NCI-H2107 treated with DMSO at 0.1 percent for 48 hours (cell line): Measurements from ENCODE around the gene BTBD9.

Experiments used
- DNase-seq: peaks from one replicate; lab custom pipeline; 2025; ENCODE audit not compliant: unreplicated experiment; lab: John Stamatoyannopoulos, UW

BTBD9 gene

DNA sequence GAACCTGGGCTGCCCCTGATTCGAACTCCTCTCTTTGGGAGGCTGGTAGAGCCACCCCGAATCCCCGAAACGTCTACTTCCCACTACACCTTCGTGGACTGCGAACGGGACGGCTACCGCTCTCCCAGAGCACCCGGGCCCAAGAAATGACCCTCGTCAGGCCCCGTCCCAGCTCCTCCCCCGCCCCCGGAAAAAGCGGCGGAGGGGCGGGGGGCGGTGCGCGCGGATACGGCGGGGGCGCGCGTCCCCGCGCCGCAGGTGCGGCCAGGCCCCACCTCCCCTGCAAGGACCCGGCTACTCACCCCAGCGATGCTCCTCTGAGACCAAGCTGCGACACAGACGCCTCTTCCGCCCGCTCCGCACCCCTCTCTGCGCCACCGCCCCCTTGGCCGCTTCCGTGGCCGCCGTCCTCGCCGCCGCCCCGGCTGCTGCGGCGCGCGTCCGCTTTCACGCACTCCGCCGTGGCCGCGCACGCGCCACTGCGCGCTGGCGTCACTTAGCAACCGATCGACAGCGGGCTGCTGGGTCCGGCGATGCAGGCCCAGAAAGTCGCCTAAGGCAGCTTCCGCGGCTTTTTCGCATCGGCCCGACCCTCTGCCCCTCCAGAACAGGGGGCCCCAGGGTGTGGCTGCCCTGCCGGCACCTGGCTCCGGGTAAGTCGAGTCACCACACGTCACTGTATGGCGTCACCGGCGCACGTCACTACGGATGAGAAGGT, at the start of gene BTBD9:
Gene BTBD9, minus strand, starts transcription at position 432 of the 718 bp plus-strand sequence.
- peak; percentile 18 for DNase-seq

DNA sequence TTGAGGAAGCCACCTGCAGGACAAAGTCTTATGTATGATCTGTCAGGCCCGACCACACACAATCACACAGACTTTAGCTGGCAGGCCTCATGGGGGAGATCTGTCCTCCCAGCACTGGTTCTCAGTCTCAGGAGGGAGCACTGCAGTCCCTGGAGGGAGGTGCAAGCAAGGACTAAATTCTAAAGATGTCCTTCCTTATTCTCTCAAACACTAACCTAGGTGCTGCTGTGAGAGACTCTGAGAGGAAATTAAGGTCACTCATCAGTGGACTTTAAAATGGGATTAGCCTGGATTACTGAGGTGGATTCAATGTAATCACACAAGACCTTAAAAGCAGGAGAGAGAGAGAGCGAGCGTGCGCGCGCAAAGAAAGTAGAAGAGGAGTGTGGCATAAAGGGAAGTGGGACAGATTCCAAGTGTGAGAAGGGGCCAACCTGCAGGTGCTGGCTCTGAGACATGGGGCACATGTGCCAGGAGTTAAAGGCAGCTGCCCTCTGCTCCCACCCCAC, 48.9 kb upstream of the BTBD9 start:
- DNase-seq = no peak

DNA sequence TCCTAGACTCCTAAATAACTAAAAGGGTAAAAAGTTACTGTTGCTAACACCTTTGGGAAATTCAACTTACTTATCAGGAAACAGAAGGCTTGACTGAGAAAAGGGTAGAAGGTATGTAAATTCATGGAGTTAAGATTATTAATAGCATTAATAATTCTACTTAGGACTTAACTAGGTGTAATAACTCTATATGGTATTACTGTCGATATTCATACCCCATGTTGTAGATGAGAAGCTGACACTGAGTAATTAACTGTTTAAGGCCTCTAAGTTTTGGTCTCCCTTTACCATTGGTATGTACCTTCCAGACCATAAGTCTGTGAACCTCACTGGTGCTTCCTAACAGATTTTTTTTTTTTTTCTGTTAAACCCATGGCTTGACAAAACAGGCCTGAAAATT, 47.8 kb upstream of the BTBD9 start:
- DNase-seq = no peak

DNA sequence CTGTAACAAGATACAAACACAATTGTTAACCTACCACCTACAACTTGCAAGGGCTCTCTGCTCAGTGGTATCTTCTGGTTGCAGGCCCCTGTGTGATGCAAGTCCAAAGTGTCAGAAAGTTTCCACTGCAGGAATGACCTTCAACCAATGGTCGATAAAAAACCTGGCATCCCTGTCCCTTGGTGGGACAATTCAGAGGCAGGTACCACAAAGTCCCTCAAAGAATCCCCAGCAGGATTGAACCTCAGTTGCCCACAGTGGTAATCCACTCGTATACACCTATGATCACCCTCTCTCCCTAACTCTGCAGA, 47.3 kb upstream of the BTBD9 start:
- DNase-seq = no peak

GRCh38 chr6:38686270-38687042, 46.7 kb upstream of the BTBD9 start:
- DNase-seq = no peak

- DNase-seq = no peak
Observed at GRCh38 chr6:38684904-38685303, 45.2 kb upstream of the BTBD9 start.

GRCh38 chr6:38684237-38684636, 44.5 kb upstream of the BTBD9 start:
- no peak for DNase-seq

- no peak for DNase-seq
Observed at GRCh38 chr6:38681850-38682249, 42.1 kb upstream of the BTBD9 start.

GRCh38 chr6:38679668-38680067, 39.9 kb upstream of the BTBD9 start:
- DNase-seq = no peak

DNA sequence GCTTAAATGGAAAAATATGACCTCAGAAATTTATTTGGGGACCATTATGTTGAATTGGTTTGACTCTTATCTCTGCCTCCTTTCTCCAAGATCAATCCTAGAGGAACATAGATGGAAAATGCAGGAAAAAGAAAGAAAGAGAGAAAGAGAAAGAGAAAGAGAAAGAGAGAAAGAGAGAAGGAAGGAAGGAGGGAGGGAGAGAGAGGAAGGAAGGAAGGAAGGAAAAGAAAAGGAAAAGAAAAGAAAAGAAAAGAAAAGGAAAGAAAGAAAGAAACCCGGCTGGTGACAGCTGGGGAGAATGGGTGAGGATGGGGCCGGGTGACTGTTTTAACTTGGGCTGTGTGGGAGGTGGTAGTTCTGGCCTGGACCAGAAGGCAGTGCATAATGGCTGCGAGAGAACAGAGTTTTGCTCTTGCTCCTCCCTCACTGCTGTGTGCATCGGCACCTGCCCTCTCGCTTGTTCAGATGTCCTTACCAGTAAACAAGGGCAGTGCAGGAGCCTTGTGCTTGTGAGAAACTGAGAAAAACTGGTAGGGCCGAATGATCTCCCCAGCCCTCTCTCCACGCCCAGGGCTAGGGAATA, 38.5 kb upstream of the BTBD9 start:
- DNase-seq = no peak

DNA sequence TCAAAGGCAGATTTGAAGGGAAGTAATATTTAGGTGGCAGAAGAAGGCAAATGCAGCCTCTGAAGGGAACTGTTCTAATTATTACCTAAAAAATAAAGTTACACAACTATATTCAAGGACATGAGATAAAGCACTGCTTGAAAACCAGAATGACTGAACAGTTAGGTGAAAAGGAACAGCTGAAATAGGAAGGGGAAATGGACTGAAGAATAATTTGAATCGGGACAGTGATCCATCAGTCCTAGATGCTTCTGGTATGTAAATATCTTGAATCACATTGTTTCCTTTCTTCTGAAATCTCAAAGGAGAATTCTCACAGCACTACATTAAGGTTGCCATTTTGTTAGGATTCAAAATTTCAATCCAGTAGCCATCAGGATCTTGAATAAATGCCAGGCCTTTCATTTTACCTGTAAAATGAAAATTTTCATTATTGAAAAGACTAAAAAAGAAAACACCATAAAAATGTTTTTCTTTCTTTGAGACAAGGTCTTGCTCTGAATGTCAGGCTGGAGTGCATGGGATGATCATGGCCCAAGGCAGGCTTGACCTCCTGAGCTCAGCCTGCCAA, 37.3 kb upstream of the BTBD9 start:
- no peak for DNase-seq

DNA sequence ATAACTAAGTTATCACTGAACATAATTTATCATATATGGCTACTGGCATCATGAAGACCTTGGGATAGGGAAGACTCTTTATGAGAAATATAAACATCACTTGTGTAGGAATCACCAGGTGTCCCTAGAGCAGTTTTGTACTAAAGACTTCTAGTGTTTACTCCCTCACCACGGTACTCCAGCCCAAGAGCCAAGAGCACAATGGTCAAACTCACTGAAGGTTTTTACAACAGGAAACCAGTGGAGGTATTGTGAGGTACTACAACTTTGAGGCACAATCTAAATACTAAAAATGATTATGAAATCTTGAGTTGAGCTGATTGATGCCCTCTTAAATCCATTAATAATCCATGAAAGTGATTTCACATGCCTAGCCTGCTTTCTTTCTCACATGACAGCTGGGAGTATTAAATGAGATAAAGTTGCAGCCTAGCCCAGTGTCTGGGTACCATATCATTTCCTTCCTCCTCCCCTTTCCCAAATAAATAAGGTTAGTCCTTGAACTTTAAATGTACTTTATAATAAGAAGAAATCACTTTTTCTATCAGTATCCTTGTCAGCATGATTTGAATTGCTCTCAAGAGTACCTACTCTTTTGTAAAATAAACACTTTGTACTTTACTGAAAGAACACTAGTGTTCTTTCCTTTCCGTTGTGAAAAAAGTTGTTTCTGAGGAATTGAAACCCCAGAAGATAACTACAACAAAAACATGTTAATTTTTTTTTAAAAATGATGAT, 36.7 kb upstream of the BTBD9 start:
- no peak for DNase-seq

DNA sequence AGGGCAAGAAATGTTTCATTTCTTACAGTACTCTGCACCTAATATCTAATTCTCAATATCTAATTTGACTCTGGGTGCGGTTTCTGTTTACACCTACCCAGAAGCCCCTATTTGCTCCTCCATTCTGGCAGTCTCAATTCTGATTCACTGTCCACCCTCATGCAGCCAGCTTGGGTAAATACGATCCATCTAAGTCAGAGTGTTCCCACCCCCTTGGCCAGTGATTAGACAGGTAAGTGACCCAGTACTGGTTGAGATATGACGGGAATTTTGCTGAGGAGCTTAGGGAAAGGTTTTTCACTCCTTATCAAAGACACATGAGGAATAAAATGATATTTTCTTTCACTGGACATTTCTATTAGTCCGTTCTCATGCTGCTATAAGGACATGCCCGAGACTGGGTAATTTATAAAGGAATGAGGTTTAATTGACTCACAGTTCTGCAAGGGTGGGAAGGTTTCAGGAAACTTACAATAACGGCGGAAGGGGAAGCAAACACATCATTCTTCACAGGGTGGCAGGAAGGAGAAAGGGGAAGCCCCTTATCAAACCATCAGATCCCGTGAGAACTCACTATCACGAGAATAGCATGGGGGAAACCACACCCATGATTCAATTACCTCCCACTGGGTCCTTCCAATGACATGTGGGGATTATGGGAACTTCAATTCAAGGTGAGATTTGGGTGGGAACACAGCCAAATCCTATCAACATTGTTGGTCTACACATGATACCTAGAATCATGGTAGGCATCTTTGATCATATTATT, 33.9 kb upstream of the BTBD9 start:
- DNase-seq = no peak

- DNase-seq = peak; percentile 27
Observed at GRCh38 chr6:38671885-38672467, 32.2 kb upstream of the BTBD9 start.

DNA sequence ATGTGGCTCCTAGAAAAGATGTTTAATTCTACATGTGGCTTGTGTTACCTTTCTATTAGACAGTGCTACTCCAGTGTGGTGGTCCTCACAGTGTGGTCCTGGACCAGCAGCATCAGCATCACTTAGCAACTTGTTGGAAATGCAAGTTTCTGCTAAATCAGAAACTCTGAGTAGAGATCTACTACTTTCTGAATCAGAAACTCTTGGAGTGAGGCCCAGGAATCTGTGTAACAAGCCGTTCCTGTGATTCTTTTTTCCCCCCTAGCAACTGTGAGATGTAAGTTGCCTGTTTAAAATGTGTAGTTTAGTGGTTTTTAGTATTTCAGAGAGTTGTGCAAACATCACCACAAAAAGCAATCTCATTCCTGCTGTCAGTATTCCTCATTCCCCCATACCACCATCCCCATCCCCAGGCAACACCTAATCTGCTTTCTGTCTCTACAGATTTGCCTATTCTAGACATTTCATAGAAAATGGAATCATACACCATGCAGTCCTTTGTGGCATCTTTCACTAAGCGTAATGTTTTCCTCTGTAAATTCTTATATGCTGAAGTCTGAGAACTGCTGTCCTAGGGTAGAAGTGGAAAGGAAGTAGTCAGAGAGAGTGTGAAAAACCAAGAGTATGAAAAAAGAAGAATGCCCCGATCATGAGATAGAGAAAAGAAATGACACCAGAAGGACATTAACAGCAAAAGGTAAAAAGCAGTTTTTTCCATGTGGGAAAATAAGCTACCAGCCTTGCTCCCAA, 18.9 kb upstream of the BTBD9 start:
- no peak for DNase-seq

- no peak for DNase-seq
Observed at GRCh38 chr6:38656896-38657295, 17.2 kb upstream of the BTBD9 start.

GRCh38 chr6:38654263-38654662, 14.5 kb upstream of the BTBD9 start:
- no peak for DNase-seq

DNA sequence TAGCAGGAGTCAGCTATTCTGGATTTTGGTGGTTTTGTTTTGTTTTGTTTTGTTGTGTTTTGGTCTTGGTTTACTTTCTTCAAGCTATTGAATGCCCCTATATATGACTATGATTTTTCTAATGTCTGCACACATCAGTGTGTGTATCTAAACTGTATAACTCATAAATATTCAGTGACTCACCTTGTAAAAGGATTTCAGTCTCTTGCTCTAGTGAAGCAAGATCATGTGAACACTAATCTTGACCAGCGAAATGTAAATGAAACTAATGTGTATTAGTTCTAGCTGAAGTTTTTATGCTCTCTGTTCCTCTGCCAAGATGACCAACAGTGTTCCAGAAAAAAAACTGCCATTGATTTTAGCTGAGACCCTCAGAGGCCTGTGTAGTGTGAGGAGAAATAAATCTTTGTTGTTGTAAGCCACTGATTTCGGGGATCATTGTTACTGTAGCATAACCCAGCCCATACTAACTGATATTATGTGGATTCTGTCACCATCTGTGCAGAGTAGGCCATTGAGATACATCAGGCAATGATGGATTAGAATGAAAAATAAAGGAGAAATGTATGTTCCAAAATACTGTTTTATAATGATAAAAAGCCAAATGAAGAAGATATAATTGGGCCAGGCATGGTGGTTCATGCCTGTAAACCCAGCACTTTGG, 11.5 kb upstream of the BTBD9 start:
- no peak for DNase-seq
